ENCODE data around the gene PDCD7. TPM values are rescaled to one million over a fixed set of nuclear protein-coding genes. Genes with fewer than 3 reads are reported as not detected.
A peak's percentile ranks its signal among the peaks of the same experiment; 100 is the strongest.

The PDCD7 gene
- total RNA-seq, 1 experiment from 2014 or later = 29.1 TPM

- Histone ChIP-seq H3K79me2 (ENCODE audit: low read depth) (no peaks in the 10 kb centered on the region), H2AFZ (no peak overlapping the region), H3K4me3 (no peak overlapping the region), H3K9me2 (ENCODE audit: insufficient read depth) (no peaks in the 10 kb centered on the region), H4K20me1 (ENCODE audit: insufficient read depth) (no peaks in the 10 kb centered on the region), H3K36me3 (ENCODE audit: low read depth) (no peaks in the 10 kb centered on the region), H3K9me3 (ENCODE audit: insufficient read depth, low read depth) (no peaks in the 10 kb centered on the region), H3K4me2 (no peak overlapping the region), H3K27ac (no peak overlapping the region), H3K27me3 (ENCODE audit: insufficient read depth, low read depth) (peaks cover 3% of the 10 kb centered on the region; the same call in 1 of the 2 replicates), H3F3A (ENCODE audit: insufficient read depth, low read depth) (no peaks in the 10 kb centered on the region), H3K4me1 (replicated peaks; ENCODE audit: insufficient read depth) (no peaks in the 10 kb centered on the region)
- TF ChIP-seq CTCF (conservative IDR thresholded peaks at IDR 0.05) (no peak), EZH2 (IDR thresholded peaks at IDR 0.05; ENCODE audit: low read depth) (no peak)
- no peak for DNase-seq
- intact Hi-C loops (cut with micrococcal nuclease; ENCODE audit: unreplicated experiment) = loop anchor here (2.0 kb wide), 1 partner anchor 47 kb away; no protein-coding TSS in a partner anchor
- ChIA-PET CTCF (no interaction called here), POLR2A (ENCODE audit: unreplicated experiment) (no interaction called here)
- BruUV-seq (replicated peaks) = no TSS peak
These were observed 54.0 kb downstream of the PDCD7 start for GRCh38 chr15:65079580-65079979.

- H3K9me2 ChIP-seq (ENCODE audit: insufficient read depth) = no peaks in the 10 kb centered on the region
- H3K27ac ChIP-seq = no peak overlapping the region
- H3K4me2 ChIP-seq = no peak overlapping the region
- BruUV-seq (replicated peaks) = no TSS peak
- H3K9me3 ChIP-seq (ENCODE audit: insufficient read depth, low read depth) = no peaks in the 10 kb centered on the region
- TF ChIP-seq CTCF (conservative IDR thresholded peaks at IDR 0.05) (no peak), EZH2 (IDR thresholded peaks at IDR 0.05; ENCODE audit: low read depth) (no peak)
- no peaks in the 10 kb centered on the region for H3K36me3 ChIP-seq (ENCODE audit: low read depth)
- H3K4me3 ChIP-seq = no peak overlapping the region
- H4K20me1 ChIP-seq (ENCODE audit: insufficient read depth) = no peaks in the 10 kb centered on the region
- H3F3A ChIP-seq (ENCODE audit: insufficient read depth, low read depth) = no peaks in the 10 kb centered on the region
- H2AFZ ChIP-seq = no peak overlapping the region
- H3K79me2 ChIP-seq (ENCODE audit: low read depth) = no peaks in the 10 kb centered on the region
- no peaks in the 10 kb centered on the region; the same call in 1 of the 2 replicates for H3K27me3 ChIP-seq (ENCODE audit: insufficient read depth, low read depth)
- ChIA-PET CTCF (interaction anchor here (0.6 kb wide), 1 partner anchor 127 kb away, joined by 8 read pairs; no protein-coding TSS in a partner anchor), POLR2A (ENCODE audit: unreplicated experiment) (no interaction called here)
- DNase-seq = peak in 1 of 2 experiments; percentile 53
- H3K4me1 ChIP-seq (replicated peaks; ENCODE audit: insufficient read depth) = no peaks in the 10 kb centered on the region
- intact Hi-C loops (cut with micrococcal nuclease; ENCODE audit: unreplicated experiment) = loop anchor here (2.0 kb wide), 1 partner anchor 45 kb away; no protein-coding TSS in a partner anchor
These were observed 55.6 kb downstream of the PDCD7 start for GRCh38 chr15:65077981-65078352.

GRCh38 chr15:65077291-65077980, 56.2 kb downstream of the PDCD7 start:
- H3K4me3 ChIP-seq = no peak overlapping the region
- POLR2A ChIA-PET (ENCODE audit: unreplicated experiment) = no interaction called here
- H4K20me1 ChIP-seq (ENCODE audit: insufficient read depth) = no peaks in the 10 kb centered on the region
- no peaks in the 10 kb centered on the region for H3K9me3 ChIP-seq (ENCODE audit: insufficient read depth, low read depth)
- H2AFZ ChIP-seq = no peak overlapping the region
- no peak for DNase-seq
- intact Hi-C loops (cut with micrococcal nuclease; ENCODE audit: unreplicated experiment) = no loop called here
- H3F3A ChIP-seq (ENCODE audit: insufficient read depth, low read depth) = no peaks in the 10 kb centered on the region
- H3K27me3 ChIP-seq (ENCODE audit: insufficient read depth, low read depth) = no peaks in the 10 kb centered on the region; the same call in 1 of the 2 replicates
- H3K36me3 ChIP-seq (ENCODE audit: low read depth) = no peaks in the 10 kb centered on the region
- no peaks in the 10 kb centered on the region for H3K79me2 ChIP-seq (ENCODE audit: low read depth)
- CTCF ChIA-PET = no interaction called here
- H3K9me2 ChIP-seq (ENCODE audit: insufficient read depth) = no peaks in the 10 kb centered on the region
- no peaks in the 10 kb centered on the region for H3K4me1 ChIP-seq (replicated peaks; ENCODE audit: insufficient read depth)
- H3K4me2 ChIP-seq = no peak overlapping the region
- TF ChIP-seq CTCF (conservative IDR thresholded peaks at IDR 0.05) (no peak), EZH2 (IDR thresholded peaks at IDR 0.05; ENCODE audit: low read depth) (no peak)
- no TSS peak for BruUV-seq (replicated peaks)
- no peak overlapping the region for H3K27ac ChIP-seq
